Liver (tissue), 3 donors: Measurements from ENCODE around the gene COL23A1.

Source experiments
- CTCF ChIP-seq: fragments of 150-350 bp; IDR thresholded peaks from 2 replicates; pipeline ENCODE4 v1.5.1; 2017; ENCODE audit warnings: improper control_type of control experiment, low read depth, low read length; ENCODE audit not compliant: missing input control
- EGR1 ChIP-seq, 2 donors: IDR thresholded peaks; 2 replicates each; pipeline ENCODE4 v1.6.1; 2016 to 2018; ENCODE audit warnings: antibody characterized with exemption in 2 of 2, low read depth in 2 of 2
- FOXA1 ChIP-seq: IDR thresholded peaks from 2 replicates; pipeline ENCODE4 v1.6.1; 2016; ENCODE audit warnings: antibody characterized with exemption
- GABPA ChIP-seq, 2 donors: IDR thresholded peaks in 1 of 2; conservative IDR thresholded peaks in 1 of 2; 2 replicates each; pipeline ENCODE4 v1.6.1; 2016; ENCODE audit warnings: antibody characterized with exemption in 2 of 2, mild to moderate bottlenecking in 1 of 2, moderate library complexity in 1 of 2
- HNF4A ChIP-seq, 2 donors: conservative IDR thresholded peaks; 2 replicates each; pipeline ENCODE4 v1.6.1; 2016; ENCODE audit warnings: antibody characterized with exemption in 2 of 2, mild to moderate bottlenecking in 2 of 2
- JUND ChIP-seq, 2 donors: IDR thresholded peaks; 2 replicates each; pipeline ENCODE4 v1.6.1; 2016; ENCODE audit warnings: antibody characterized with exemption in 2 of 2
- RAD21 ChIP-seq, 2 donors: IDR thresholded peaks; 2 replicates each; pipeline ENCODE4 v1.6.1; 2016; ENCODE audit warnings: antibody characterized with exemption in 2 of 2, mild to moderate bottlenecking in 2 of 2
- REST ChIP-seq: IDR thresholded peaks from 2 replicates; pipeline ENCODE4 v1.6.1; 2016; ENCODE audit warnings: antibody characterized with exemption, mild to moderate bottlenecking
- RXRA ChIP-seq, 2 donors: IDR thresholded peaks; 2 replicates each; pipeline ENCODE4 v1.6.1; 2017 to 2018; ENCODE audit warnings: antibody characterized with exemption in 2 of 2, mild to moderate bottlenecking in 1 of 2
- TAF1 ChIP-seq: conservative IDR thresholded peaks from 2 replicates; pipeline ENCODE4 v1.6.1; 2016; ENCODE audit warnings: antibody characterized with exemption, mild to moderate bottlenecking
- YY1 ChIP-seq: IDR thresholded peaks from 2 replicates; pipeline ENCODE4 v1.6.1; 2016; ENCODE audit warnings: antibody characterized with exemption, mild to moderate bottlenecking
- donor health status: healthy.
- donor health status: healthy.

- TF ChIP-seq CTCF, result no peak
- TF ChIP-seq YY1, result no peak
- no peak for TF ChIP-seq EGR1 (IDR thresholded peaks at IDR 0.05; ENCODE audit: low read depth in 2 of 2)
- no peak for TF ChIP-seq REST
- no peak for TF ChIP-seq HNF4A (conservative IDR thresholded peaks at IDR 0.05)
- no peak for TF ChIP-seq GABPA (IDR thresholded peaks at IDR 0.05 in 1 of 2, conservative IDR thresholded peaks at IDR 0.05 in 1 of 2)
- no peak for TF ChIP-seq TAF1
- no peak for TF ChIP-seq RAD21 (IDR thresholded peaks at IDR 0.05)
- no peak for TF ChIP-seq JUND (IDR thresholded peaks at IDR 0.05)
- no peak for TF ChIP-seq FOXA1
- no peak for TF ChIP-seq RXRA (IDR thresholded peaks at IDR 0.05)
These were observed 304.6 kb downstream of the COL23A1 start for GRCh38 chr5:178285399-178286225.
